Natural killer cell (primary cell): Measurements from ENCODE around the gene LNPK. TPM values are rescaled to one million over a fixed set of nuclear protein-coding genes. Genes with fewer than 3 reads are reported as not detected.

Experiments
- ATAC-seq, 3 donors: fragments of 150-1000 bp in 2 of 3; fragments of 200-7000 bp in 1 of 3; cut with Tn5 transposase; 1 replicate in 1 of 3; 2 replicates in 2 of 3; pipeline ENCODE4 v1.10.0; 2021; ENCODE audit warnings: mild to moderate bottlenecking in 2 of 3, moderate library complexity in 2 of 3
- DNase-seq, 2 donors: peaks; one replicate each; pipeline versions ENCODE4 v3.0.0 to v3.0.0-alpha.2; 2013 to 2021; ENCODE audit warnings: mixed read lengths in 1 of 2
- H3K27ac ChIP-seq: one replicate; pipeline ENCODE4 v1.5.1; 2013; ENCODE audit warnings: mild to moderate bottlenecking, low read length
- H3K27me3 ChIP-seq: one replicate; pipeline ENCODE4 v1.6.1; 2013; ENCODE audit warnings: low read length; ENCODE audit not compliant: control insufficient read depth, insufficient read depth
- H3K36me3 ChIP-seq: one replicate; pipeline ENCODE4 v1.6.1; 2013; ENCODE audit warnings: low read length; ENCODE audit not compliant: control insufficient read depth, insufficient read depth
- H3K4me1 ChIP-seq: one replicate; pipeline ENCODE4 v1.6.1; 2013; ENCODE audit warnings: low read length; ENCODE audit not compliant: control insufficient read depth, insufficient read depth
- H3K4me3 ChIP-seq: one replicate; pipeline ENCODE4 v1.5.1; 2013; ENCODE audit warnings: low read length
- H3K9me3 ChIP-seq: one replicate; pipeline ENCODE4 v1.6.1; 2013; ENCODE audit warnings: low read length; ENCODE audit not compliant: control insufficient read depth, insufficient read depth
- H3K27ac Mint-ChIP-seq, 2 donors: one replicate each; pipeline ENCODE4 v1.8.0; 2022; ENCODE audit warnings: mild to moderate bottlenecking in 2 of 2, mixed read lengths in 2 of 2, moderate library complexity in 1 of 2
- H3K27me3 Mint-ChIP-seq, 2 donors: one replicate each; pipeline ENCODE4 v1.8.0; 2022; ENCODE audit warnings: low read depth in 2 of 2, mixed read lengths in 2 of 2
- H3K36me3 Mint-ChIP-seq: one replicate; pipeline ENCODE4 v1.8.0; 2022; ENCODE audit warnings: mixed read lengths
- H3K4me1 Mint-ChIP-seq, 2 donors: one replicate each; pipeline ENCODE4 v1.8.0; 2022; ENCODE audit warnings: mixed read lengths in 2 of 2
- H3K4me3 Mint-ChIP-seq: one replicate; pipeline ENCODE4 v1.8.0; 2022; ENCODE audit warnings: mild to moderate bottlenecking, moderate library complexity, mixed read lengths
- H3K9me3 Mint-ChIP-seq, 2 donors: one replicate each; pipeline ENCODE4 v1.8.0; 2022; ENCODE audit warnings: mixed read lengths in 2 of 2
- WGBS: methylation state at CpG from one replicate; pipeline ENCODE4 v1.1.7; 2013; ENCODE audit warnings: missing lambda C conversion rate; ENCODE audit not compliant: insufficient coverage; 5-methylcytosine and 5-hydroxymethylcytosine counted together
- intact Hi-C: fragments of 100-400 bp; cut with micrococcal nuclease; formaldehyde crosslinking; loops from one replicate; pipeline ENCODE4 v1.14.2; 2022
- total RNA-seq, 4 donors: library from RNA; stranded (reverse); fragments of 120-200 nt in 1 of 4; gene quantifications; one replicate each; pipeline versions ENCODE4 v1.2.3 to v1.2.4, GENCODE V29; 2013 to 2022
- TF ChIP-seq, protein P1 (sequence below): fragments of 200-600 bp; IDR thresholded peaks from one replicate; pipeline ENCODE4 v1.8.0; 2022; ENCODE audit warnings: antibody characterized with exemption

LNPK gene
- total RNA-seq, 3 donors from 2014 or later (not counting 1 experiment from before 2014, with no cell fraction given), result 23.9 to 29.9 (median 29.1) TPM

DNA sequence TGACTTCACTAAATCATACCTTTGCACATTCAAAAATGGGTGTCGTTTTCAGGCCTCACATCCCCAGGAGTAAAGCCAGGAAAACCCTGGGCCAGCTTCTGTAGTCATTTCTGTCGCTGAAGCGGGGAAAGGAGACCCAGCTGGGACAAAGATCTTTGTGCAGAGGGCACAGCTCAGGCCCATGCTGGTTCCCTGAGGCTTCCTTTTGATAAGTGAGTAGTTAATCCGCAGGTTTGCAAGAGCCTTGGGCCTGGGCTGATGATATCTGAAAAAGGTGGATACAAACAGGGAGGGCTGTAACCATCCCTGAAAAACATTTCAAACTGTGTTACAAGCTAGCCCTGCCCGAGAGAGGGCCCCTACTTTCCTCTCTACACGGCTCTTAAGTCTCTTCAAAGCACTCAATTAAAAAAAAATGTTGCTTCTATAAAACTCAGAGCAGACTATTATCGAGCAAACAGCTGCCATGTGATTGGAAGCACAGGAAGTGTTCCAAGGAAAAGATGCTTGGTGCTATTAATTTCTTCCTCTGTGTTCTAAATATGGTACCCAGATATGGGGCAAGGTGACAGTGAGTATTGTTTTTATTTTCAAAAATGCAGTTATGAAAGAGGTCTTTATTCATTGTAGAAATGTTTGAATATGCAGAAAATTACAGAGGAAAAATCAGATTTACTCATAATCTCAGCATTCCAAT, 117.2 kb downstream of the LNPK start:
- no peaks in the 10 kb centered on the region for H3K36me3 Mint-ChIP-seq
- no peaks in the 10 kb centered on the region for H3K9me3 Mint-ChIP-seq
- peaks cover 6 to 20% of the 10 kb centered on the region in 2 donors for H3K27me3 Mint-ChIP-seq
- WGBS, result 83% methylated on average over 7 of the region's 7 CpGs
- H3K27ac ChIP-seq, result no peak overlapping the region
- no peaks in the 10 kb centered on the region for H3K36me3 ChIP-seq
- H3K27me3 ChIP-seq, result peaks cover 4% of the 10 kb centered on the region
- no peaks in the 10 kb centered on the region for H3K4me1 ChIP-seq
- TF ChIP-seq, protein P1, sequence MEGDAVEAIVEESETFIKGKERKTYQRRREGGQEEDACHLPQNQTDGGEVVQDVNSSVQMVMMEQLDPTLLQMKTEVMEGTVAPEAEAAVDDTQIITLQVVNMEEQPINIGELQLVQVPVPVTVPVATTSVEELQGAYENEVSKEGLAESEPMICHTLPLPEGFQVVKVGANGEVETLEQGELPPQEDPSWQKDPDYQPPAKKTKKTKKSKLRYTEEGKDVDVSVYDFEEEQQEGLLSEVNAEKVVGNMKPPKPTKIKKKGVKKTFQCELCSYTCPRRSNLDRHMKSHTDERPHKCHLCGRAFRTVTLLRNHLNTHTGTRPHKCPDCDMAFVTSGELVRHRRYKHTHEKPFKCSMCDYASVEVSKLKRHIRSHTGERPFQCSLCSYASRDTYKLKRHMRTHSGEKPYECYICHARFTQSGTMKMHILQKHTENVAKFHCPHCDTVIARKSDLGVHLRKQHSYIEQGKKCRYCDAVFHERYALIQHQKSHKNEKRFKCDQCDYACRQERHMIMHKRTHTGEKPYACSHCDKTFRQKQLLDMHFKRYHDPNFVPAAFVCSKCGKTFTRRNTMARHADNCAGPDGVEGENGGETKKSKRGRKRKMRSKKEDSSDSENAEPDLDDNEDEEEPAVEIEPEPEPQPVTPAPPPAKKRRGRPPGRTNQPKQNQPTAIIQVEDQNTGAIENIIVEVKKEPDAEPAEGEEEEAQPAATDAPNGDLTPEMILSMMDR, result no peak
- no peak overlapping the region for H3K4me3 Mint-ChIP-seq
- intact Hi-C loops, result no loop called here
- DNase-seq (no peak), ATAC-seq (no peak)
- H3K4me3 ChIP-seq, result no peak overlapping the region
- H3K9me3 ChIP-seq, result no peaks in the 10 kb centered on the region
- H3K27ac Mint-ChIP-seq, result no peak overlapping the region
- no peaks in the 10 kb centered on the region for H3K4me1 Mint-ChIP-seq

DNA sequence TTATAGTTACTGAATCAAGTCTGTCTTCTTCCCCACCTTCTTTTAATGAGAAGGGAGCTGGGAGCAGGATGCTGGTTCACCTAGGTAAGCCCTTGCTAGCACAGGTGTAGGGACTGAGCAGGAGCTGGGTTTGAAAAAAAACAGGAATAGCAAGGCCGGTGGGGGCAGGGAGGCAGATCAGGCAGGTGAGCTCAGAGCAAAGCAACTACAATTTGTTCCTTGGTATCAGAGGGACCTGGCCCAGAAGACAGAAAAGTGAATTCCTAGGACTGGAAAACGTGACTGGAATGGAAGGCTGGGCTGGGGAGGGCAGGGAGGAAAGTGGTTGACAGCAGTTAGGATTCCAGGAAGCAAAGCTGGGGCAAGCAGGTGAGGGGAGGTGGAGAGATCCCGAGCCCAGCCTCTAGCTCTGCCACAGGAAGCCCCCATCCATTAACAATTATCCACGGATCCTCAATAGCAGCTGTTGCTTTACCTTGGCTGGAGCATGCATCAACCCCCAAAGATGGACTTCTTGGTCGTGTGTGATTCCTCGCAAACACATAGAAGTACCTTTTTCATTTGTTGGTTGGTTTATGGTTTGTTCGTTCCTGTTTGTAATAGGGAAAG, 118.4 kb downstream of the LNPK start:
- ATAC-seq (no peak), DNase-seq (no peak)
- Histone ChIP-seq H3K4me1 (no peaks in the 10 kb centered on the region), H3K36me3 (no peaks in the 10 kb centered on the region), H3K4me3 (no peak overlapping the region), H3K27me3 (peaks cover 4% of the 10 kb centered on the region), H3K9me3 (no peaks in the 10 kb centered on the region), H3K27ac (no peak overlapping the region)
- Mint-ChIP-seq H3K36me3 (no peaks in the 10 kb centered on the region), H3K9me3 (no peaks in the 10 kb centered on the region), H3K4me3 (no peak overlapping the region), H3K4me1 (no peaks in the 10 kb centered on the region), H3K27me3 (peaks cover 6 to 18% of the 10 kb centered on the region in 2 donors), H3K27ac (no peak overlapping the region)
- TF ChIP-seq, protein P1, result no peak
- WGBS, result 88% methylated on average over 6 of the region's 7 CpGs
- intact Hi-C loops, result no loop called here

DNA sequence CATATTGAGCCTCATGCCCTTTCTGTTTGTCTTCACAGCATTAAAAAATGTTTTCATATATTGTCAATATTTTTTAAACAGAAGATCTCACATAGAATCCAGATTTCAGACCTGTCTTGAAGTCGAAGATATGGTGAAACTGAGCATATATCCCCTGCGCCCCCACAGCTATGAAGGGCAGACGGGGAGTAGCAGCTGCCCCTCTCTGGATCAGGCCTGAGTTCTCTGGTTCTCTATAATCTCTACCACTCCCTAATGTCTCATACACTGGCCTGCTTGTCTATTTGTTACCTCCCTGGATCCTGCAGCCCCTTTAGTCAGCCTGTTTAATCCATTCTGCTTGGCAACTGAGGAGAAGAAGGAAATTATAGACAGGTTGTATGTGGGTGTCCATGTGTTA, 122.4 kb downstream of the LNPK start:
- Mint-ChIP-seq H3K27ac (no peak overlapping the region), H3K36me3 (no peaks in the 10 kb centered on the region), H3K9me3 (no peaks in the 10 kb centered on the region), H3K4me1 (no peaks in the 10 kb centered on the region), H3K4me3 (no peak overlapping the region), H3K27me3 (peaks cover 3 to 17% of the 10 kb centered on the region in 2 donors)
- no peaks in the 10 kb centered on the region for H3K27me3 ChIP-seq
- no peaks in the 10 kb centered on the region for H3K9me3 ChIP-seq
- ATAC-seq, result no peak
- H3K4me1 ChIP-seq, result no peaks in the 10 kb centered on the region
- no peak overlapping the region for H3K4me3 ChIP-seq
- intact Hi-C loops, result no loop called here
- H3K27ac ChIP-seq, result no peak overlapping the region
- no peaks in the 10 kb centered on the region for H3K36me3 ChIP-seq
- no peak for DNase-seq
- TF ChIP-seq, protein P1, result no peak
- WGBS, result 81% methylated on average over 3 of the region's 3 CpGs
